PFSK-1 (cell line): ENCODE results near the gene RALGDS.

ENCODE experiments used
- POLR2AphosphoS5 ChIP-seq: IDR thresholded peaks from 2 replicates; pipeline ENCODE4 v1.6.1; 2012; ENCODE audit warnings: low read depth, mild to moderate bottlenecking, control low read depth, low read length, moderate library complexity
- SIN3A ChIP-seq: IDR thresholded peaks from 2 replicates; pipeline ENCODE4 v1.6.1; 2012; ENCODE audit warnings: mild to moderate bottlenecking, low read length, moderate library complexity, borderline replicate concordance; ENCODE audit not compliant: insufficient read depth
- TAF1 ChIP-seq: IDR thresholded peaks from 2 replicates; pipeline ENCODE4 v1.6.1; 2012; ENCODE audit warnings: low read length, control low read depth, borderline replicate concordance; ENCODE audit not compliant: insufficient read depth
- TF ChIP-seq, protein P1 (sequence below), 2 experiments: IDR thresholded peaks; 2 replicates each; pipeline versions ENCODE4 v1.6.1 to v1.8.0; 2011 to 2012; ENCODE audit warnings: low read depth in 2 of 2, low read length in 2 of 2, control low read depth in 1 of 2, inconsistent platforms in 1 of 2, mild to moderate bottlenecking in 1 of 2, moderate library complexity in 1 of 2; ENCODE audit not compliant: insufficient read depth in 1 of 2

DNA sequence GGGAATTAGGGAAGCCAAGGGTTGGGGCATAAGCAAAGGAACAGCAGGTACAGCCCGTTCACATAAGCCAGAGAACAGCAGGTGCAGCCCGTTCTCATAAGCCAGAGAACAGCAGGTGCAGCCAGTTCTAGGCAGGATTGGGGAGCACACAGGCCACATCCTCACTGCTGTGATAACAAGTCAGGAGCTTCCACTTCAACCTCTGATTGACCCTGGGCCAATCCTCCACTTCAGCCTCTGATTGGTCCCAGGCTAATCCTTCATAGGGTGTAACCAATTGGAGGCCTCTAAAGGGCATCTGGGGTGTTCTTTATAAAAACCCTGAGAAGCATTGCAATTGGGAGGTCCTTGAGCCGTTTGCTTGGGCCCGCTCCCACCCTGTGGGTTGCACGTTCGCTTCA is 31.8 kb downstream of the RALGDS start:
- TF ChIP-seq, protein P1, sequence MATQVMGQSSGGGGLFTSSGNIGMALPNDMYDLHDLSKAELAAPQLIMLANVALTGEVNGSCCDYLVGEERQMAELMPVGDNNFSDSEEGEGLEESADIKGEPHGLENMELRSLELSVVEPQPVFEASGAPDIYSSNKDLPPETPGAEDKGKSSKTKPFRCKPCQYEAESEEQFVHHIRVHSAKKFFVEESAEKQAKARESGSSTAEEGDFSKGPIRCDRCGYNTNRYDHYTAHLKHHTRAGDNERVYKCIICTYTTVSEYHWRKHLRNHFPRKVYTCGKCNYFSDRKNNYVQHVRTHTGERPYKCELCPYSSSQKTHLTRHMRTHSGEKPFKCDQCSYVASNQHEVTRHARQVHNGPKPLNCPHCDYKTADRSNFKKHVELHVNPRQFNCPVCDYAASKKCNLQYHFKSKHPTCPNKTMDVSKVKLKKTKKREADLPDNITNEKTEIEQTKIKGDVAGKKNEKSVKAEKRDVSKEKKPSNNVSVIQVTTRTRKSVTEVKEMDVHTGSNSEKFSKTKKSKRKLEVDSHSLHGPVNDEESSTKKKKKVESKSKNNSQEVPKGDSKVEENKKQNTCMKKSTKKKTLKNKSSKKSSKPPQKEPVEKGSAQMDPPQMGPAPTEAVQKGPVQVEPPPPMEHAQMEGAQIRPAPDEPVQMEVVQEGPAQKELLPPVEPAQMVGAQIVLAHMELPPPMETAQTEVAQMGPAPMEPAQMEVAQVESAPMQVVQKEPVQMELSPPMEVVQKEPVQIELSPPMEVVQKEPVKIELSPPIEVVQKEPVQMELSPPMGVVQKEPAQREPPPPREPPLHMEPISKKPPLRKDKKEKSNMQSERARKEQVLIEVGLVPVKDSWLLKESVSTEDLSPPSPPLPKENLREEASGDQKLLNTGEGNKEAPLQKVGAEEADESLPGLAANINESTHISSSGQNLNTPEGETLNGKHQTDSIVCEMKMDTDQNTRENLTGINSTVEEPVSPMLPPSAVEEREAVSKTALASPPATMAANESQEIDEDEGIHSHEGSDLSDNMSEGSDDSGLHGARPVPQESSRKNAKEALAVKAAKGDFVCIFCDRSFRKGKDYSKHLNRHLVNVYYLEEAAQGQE (IDR thresholded peaks at IDR 0.05; ENCODE audit: insufficient read depth in 1 of 2, low read depth in 2 of 2, low read length in 2 of 2) = no peak
- TF ChIP-seq SIN3A (no peak), TAF1 (no peak), POLR2AphosphoS5 (no peak)
